ENCODE measurements around the gene FLT3LG.

The FLT3LG gene, protein sequence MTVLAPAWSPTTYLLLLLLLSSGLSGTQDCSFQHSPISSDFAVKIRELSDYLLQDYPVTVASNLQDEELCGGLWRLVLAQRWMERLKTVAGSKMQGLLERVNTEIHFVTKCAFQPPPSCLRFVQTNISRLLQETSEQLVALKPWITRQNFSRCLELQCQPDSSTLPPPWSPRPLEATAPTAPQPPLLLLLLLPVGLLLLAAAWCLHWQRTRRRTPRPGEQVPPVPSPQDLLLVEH

DNA sequence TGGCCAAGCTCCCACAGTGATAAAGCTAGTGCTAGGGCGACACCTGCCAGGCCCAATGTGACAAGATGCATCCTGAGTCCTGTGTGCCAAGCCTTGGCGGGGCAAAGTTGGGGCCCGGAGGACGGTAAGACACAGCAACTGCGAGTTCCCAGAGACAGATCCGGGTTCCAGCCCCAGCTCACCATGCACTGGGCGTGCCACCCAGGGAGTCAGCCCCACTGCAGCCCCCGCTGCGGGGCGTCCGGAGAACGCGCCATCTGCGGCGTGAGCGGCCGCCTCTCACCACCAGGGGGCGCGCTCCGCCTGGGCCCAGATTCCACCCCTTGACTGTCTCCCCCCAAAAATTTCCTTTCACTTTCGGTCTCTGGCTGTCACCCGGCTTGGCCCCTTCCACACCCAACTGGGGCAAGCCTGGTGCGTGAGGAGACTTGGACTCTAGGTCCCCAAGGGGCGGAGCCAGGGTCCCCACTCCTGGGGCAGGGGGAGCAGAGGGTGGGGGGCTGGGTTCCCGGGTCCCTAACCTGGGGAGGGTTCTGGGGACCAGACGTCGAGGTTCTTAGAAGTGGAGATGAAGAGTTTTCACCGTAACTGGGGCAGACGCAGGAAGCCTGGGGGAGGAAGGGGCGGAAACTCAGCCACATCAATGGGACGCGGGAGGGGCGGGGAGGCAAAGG lies at the start of gene FLT3LG:
FLT3LG (plus strand) TSS at position 348 of the 674 bp plus-strand sequence. CDS start 425 bp downstream, outside the sequence.
- TF ChIP-seq CTCF (IDR thresholded peaks at IDR 0.05; ENCODE audit: control extremely low read depth, extremely low read depth, low read depth, missing control alignments), result peak; percentile 94
- peak; percentile 92 for DNase-seq (ENCODE audit: extremely low spot score)
- POLR2A ChIA-PET, result interaction anchor here (0.5 to 1.0 kb wide), 2 partner anchors 21 to 89 kb away, joined by 3 read pairs; partner anchors contain the start of gene ALDH16A1
- CTCF ChIA-PET, result interaction anchor here (0.7 to 5.6 kb wide), 35 partner anchors 9 to 247 kb away, joined by 3 to 72 read pairs (median 3); partner anchors contain the start of genes ALDH16A1, PIH1D1, PRMT1 and RPS11

DNA sequence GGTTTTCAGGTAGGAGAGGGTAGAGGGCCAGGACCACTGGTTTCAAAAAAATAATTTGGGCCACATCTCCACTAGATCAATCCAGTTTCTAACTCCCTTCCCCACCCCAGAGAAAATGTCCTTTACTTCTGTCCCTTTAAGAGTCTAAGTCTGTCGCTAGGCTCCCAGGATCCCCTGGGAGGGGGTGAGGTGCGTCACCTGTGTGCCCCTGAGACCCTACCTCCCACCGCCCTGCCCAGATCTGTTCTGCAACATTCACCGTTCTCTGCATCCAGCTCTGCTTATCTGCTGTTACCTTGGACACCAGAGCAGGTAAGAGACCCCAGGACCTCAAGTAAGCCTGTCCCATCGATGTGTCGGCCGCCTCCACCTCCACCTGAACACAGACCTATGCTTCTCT lies 48.8 kb upstream of the FLT3LG start, which contains the start of gene GFY:
GFY (plus strand) TSS at position 211 of the 400 bp plus-strand sequence. CDS start 1,043 bp downstream, outside the sequence.
- TF ChIP-seq CTCF (IDR thresholded peaks at IDR 0.05; ENCODE audit: control extremely low read depth, extremely low read depth, low read depth, missing control alignments), result no peak
- DNase-seq (ENCODE audit: extremely low spot score), result no peak
- POLR2A ChIA-PET, result interaction anchor here (0.7 kb wide), 1 partner anchor 13 kb away, joined by 3 read pairs; no protein-coding TSS in a partner anchor
- CTCF ChIA-PET, result interaction anchor here (0.7 to 2.1 kb wide), 7 partner anchors 16 to 124 kb away, joined by 3 to 8 read pairs (median 4); no protein-coding TSS in a partner anchor

- ChIA-PET POLR2A (no interaction called here), CTCF (interaction anchor here (1.6 to 2.1 kb wide), 4 partner anchors 8 to 44 kb away, joined by 4 to 8 read pairs (median 6); no protein-coding TSS in a partner anchor)
- DNase-seq (ENCODE audit: extremely low spot score), result no peak
- no peak for TF ChIP-seq CTCF (IDR thresholded peaks at IDR 0.05; ENCODE audit: control extremely low read depth, extremely low read depth, low read depth, missing control alignments)
These were observed 48.0 kb upstream of the FLT3LG start for GRCh38 chr19:49425922-49426592.

DNA sequence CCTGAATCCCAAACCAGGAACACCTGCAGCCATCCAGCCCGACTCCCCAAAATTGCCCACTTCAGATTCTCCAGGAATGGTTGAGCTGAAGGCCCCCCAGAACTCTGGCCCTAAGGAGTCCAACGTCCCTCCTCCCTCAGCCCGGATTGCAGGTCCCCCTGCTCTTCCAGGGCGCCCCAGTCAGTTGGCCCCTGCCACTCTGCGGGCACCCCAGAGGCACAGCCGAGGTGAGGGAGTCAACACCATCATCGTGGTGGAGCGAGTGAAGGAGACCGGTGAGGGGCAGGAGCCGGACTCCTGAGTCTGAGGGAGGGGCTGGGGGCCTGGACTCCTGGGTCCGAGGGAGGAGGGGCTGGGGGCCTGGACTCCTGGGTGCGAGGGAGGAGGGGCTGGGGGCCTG lies 46.7 kb upstream of the FLT3LG start:
- ChIA-PET CTCF (interaction anchor here (1.2 to 1.8 kb wide), 4 partner anchors 9 to 43 kb away, joined by 3 to 4 read pairs (median 4); no protein-coding TSS in a partner anchor), POLR2A (no interaction called here)
- DNase-seq (ENCODE audit: extremely low spot score), result no peak
- TF ChIP-seq CTCF (IDR thresholded peaks at IDR 0.05; ENCODE audit: control extremely low read depth, extremely low read depth, low read depth, missing control alignments), result no peak

- DNase-seq (ENCODE audit: extremely low spot score), result peak; percentile 50
- TF ChIP-seq CTCF (IDR thresholded peaks at IDR 0.05; ENCODE audit: control extremely low read depth, extremely low read depth, low read depth, missing control alignments), result no peak
- ChIA-PET POLR2A (interaction anchor here (0.5 kb wide), 1 partner anchor 24 kb away, joined by 4 read pairs; the partner anchor contains the start of gene PIH1D1), CTCF (interaction anchor here (1.2 to 2.2 kb wide), 5 partner anchors 10 to 42 kb away, joined by 3 to 7 read pairs (median 4); no protein-coding TSS in a partner anchor)
These were observed 46.0 kb upstream of the FLT3LG start for GRCh38 chr19:49427855-49428546.

Measured in GM10248 (cell line).